IMR-90 (cell line): ENCODE data around the gene CHD2. TPM values are rescaled to one million over a fixed set of nuclear protein-coding genes. Genes with fewer than 3 reads are reported as not detected.

Experiments used
- ATAC-seq: fragments of 200-7000 bp; cut with Tn5 transposase; 2 replicates; pipeline ENCODE4 v1.9.1; 2020; ENCODE audit warnings: low read depth, mild to moderate bottlenecking, moderate library complexity
- BruUV-seq: library from RNA; stranded (reverse); fragments of 400-500 nt; replicated peaks from 2 replicates; lab custom pipeline; 2021; lab: Mats Ljungman, UMichigan
- CTCF ChIA-PET: fragments of 300-600 bp; formaldehyde crosslinking; extraction: SDS; loops from one replicate; lab custom pipeline; 2021; ENCODE audit warnings: antibody characterized with exemption; lab: Yijun Ruan, JAX
- POLR2A ChIA-PET: fragments of 300-600 bp; sonication (Branson Sonifier 250); formaldehyde crosslinking; loops from one replicate; lab custom pipeline; 2022; ENCODE audit warnings: antibody characterized with exemption; ENCODE audit not compliant: unreplicated experiment; lab: Charles Lee
- DNase-seq: peaks from one replicate; pipeline ENCODE4 v3.0.0; 2013
- H2AFZ ChIP-seq: replicated peaks from 2 replicates; pipeline ENCODE3; 2013; ENCODE audit warnings: low read length, mild to moderate bottlenecking; ENCODE audit not compliant: poor library complexity
- H2AK5ac ChIP-seq: 2 replicates; pipeline ENCODE4 v1.6.1; 2013; ENCODE audit warnings: low read depth, low read length, inconsistent platforms
- H2AK9ac ChIP-seq: replicated peaks from 2 replicates; pipeline ENCODE3; 2013; ENCODE audit warnings: mild to moderate bottlenecking, low read depth, low read length, moderate library complexity; ENCODE audit not compliant: poor library complexity
- H2BK120ac ChIP-seq: 2 replicates; pipeline ENCODE4 v1.6.1; 2013; ENCODE audit warnings: low read depth, low read length, inconsistent platforms
- H2BK15ac ChIP-seq: 3 replicates; pipeline ENCODE4 v1.6.1; 2013; ENCODE audit warnings: low read depth, low read length, inconsistent platforms
- H2BK20ac ChIP-seq: 2 replicates; pipeline ENCODE4 v1.6.1; 2013; ENCODE audit warnings: low read depth, mild to moderate bottlenecking, inconsistent platforms, low read length, moderate library complexity
- H2BK5ac ChIP-seq: 2 replicates; pipeline ENCODE4 v1.6.1; 2013; ENCODE audit warnings: mild to moderate bottlenecking, low read depth, low read length, inconsistent platforms; ENCODE audit not compliant: poor library complexity, severe bottlenecking
- H3K14ac ChIP-seq: replicated peaks from 2 replicates; pipeline ENCODE4 v1.6.1; 2013; ENCODE audit warnings: low read depth, low read length, inconsistent platforms
- H3K18ac ChIP-seq: 2 replicates; pipeline ENCODE4 v1.6.1; 2013; ENCODE audit warnings: low read depth, low read length, control low read depth
- H3K23ac ChIP-seq: 2 replicates; pipeline ENCODE4 v1.6.1; 2013; ENCODE audit warnings: low read depth, low read length, inconsistent platforms
- H3K27ac ChIP-seq: 2 replicates; pipeline ENCODE4 v1.5.1; 2013; ENCODE audit warnings: mild to moderate bottlenecking, control low read depth, low read length; ENCODE audit not compliant: insufficient read depth
- H3K27me3 ChIP-seq: 2 replicates; pipeline ENCODE4 v1.6.1; 2013; ENCODE audit warnings: low read length; ENCODE audit not compliant: control insufficient read depth, insufficient read depth
- H3K36me3 ChIP-seq: 2 replicates; pipeline ENCODE4 v1.6.1; 2013; ENCODE audit warnings: low read length, mixed read lengths; ENCODE audit not compliant: control insufficient read depth, insufficient read depth
- H3K4ac ChIP-seq: 2 replicates; pipeline ENCODE4 v1.6.1; 2013; ENCODE audit warnings: low read depth, low read length, inconsistent platforms
- H3K4me1 ChIP-seq: 2 replicates; pipeline ENCODE4 v1.6.1; 2013; ENCODE audit warnings: low read length, mixed read lengths; ENCODE audit not compliant: control insufficient read depth, insufficient read depth
- H3K4me2 ChIP-seq: 2 replicates; pipeline ENCODE4 v1.6.1; 2013; ENCODE audit warnings: low read depth, mild to moderate bottlenecking, control low read depth, low read length, moderate library complexity
- H3K4me3 ChIP-seq: 2 replicates; pipeline ENCODE4 v1.5.1; 2013; ENCODE audit warnings: low read depth, mild to moderate bottlenecking, control low read depth, low read length, moderate library complexity; ENCODE audit not compliant: insufficient read depth
- H3K56ac ChIP-seq: 2 replicates; pipeline ENCODE4 v1.6.1; 2013; ENCODE audit warnings: low read length, inconsistent platforms; ENCODE audit not compliant: insufficient read depth; ENCODE audit errors: extremely low read depth
- H3K79me1 ChIP-seq, 2 experiments: 2 replicates each; pipeline ENCODE4 v1.6.1; 2013; ENCODE audit warnings: low read length in 2 of 2, inconsistent platforms in 1 of 2, low read depth in 1 of 2
- H3K9ac ChIP-seq: 2 replicates; pipeline ENCODE4 v1.6.1; 2013; ENCODE audit warnings: low read depth, low read length, control low read depth
- H3K9me1 ChIP-seq: 2 replicates; pipeline ENCODE4 v1.6.1; 2013; ENCODE audit warnings: low read length, inconsistent platforms; ENCODE audit not compliant: insufficient read depth
- H3K9me3 ChIP-seq: 2 replicates; pipeline ENCODE4 v1.6.1; 2013; ENCODE audit warnings: low read length; ENCODE audit not compliant: control insufficient read depth, insufficient read depth
- H4K20me1 ChIP-seq: 2 replicates; pipeline ENCODE4 v1.6.1; 2013; ENCODE audit warnings: low read length, inconsistent platforms; ENCODE audit not compliant: insufficient read depth
- H4K5ac ChIP-seq: 2 replicates; pipeline ENCODE4 v1.6.1; 2013; ENCODE audit warnings: mild to moderate bottlenecking, low read depth, low read length, control low read depth
- H4K8ac ChIP-seq, 2 experiments: 2 replicates each; pipeline ENCODE4 v1.6.1; 2013; ENCODE audit warnings: low read depth in 2 of 2, low read length in 2 of 2, control low read depth in 1 of 2, inconsistent platforms in 1 of 2
- H4K91ac ChIP-seq: 2 replicates; pipeline ENCODE4 v1.6.1; 2013; ENCODE audit warnings: low read depth, low read length, inconsistent platforms; ENCODE audit not compliant: insufficient read depth
- BHLHE40 ChIP-seq: fragments of 150-350 bp; IDR thresholded peaks from 2 replicates; pipeline ENCODE4 v1.6.1; 2016; ENCODE audit warnings: mild to moderate bottlenecking, low read depth, low read length
- CEBPB ChIP-seq: IDR thresholded peaks from 2 replicates; pipeline ENCODE4 v1.6.1; 2012; ENCODE audit warnings: low read depth, low read length, improper control_type of control experiment
- CHD1 ChIP-seq: IDR thresholded peaks from 2 replicates; pipeline ENCODE4 v1.6.1; 2012; ENCODE audit warnings: low read depth, low read length, improper control_type of control experiment
- CTCF ChIP-seq: conservative IDR thresholded peaks from 2 replicates; pipeline ENCODE4 v1.5.1; 2012; ENCODE audit warnings: mild to moderate bottlenecking, low read depth, low read length, improper control_type of control experiment
- ELK1 ChIP-seq: fragments of 150-350 bp; IDR thresholded peaks from 2 replicates; pipeline ENCODE4 v1.6.1; 2016; ENCODE audit warnings: low read depth, mild to moderate bottlenecking, low read length, moderate library complexity, borderline replicate concordance
- FOS ChIP-seq: fragments of 150-350 bp; IDR thresholded peaks from 2 replicates; pipeline ENCODE4 v1.6.1; 2016; ENCODE audit warnings: low read depth, low read length
- MAFK ChIP-seq: IDR thresholded peaks from 2 replicates; pipeline ENCODE4 v1.6.1; 2012; ENCODE audit warnings: low read depth, low read length, improper control_type of control experiment
- MAZ ChIP-seq: IDR thresholded peaks from 2 replicates; pipeline ENCODE4 v1.6.1; 2012; ENCODE audit warnings: low read depth, mild to moderate bottlenecking, low read length, improper control_type of control experiment, moderate library complexity, borderline replicate concordance
- MXI1 ChIP-seq: IDR thresholded peaks from 2 replicates; pipeline ENCODE4 v1.6.1; 2012; ENCODE audit warnings: low read depth, mild to moderate bottlenecking, low read length, moderate library complexity, borderline replicate concordance
- NFE2L2 ChIP-seq: fragments of 150-350 bp; IDR thresholded peaks from 2 replicates; pipeline ENCODE4 v1.6.1; 2016; ENCODE audit warnings: low read depth, mild to moderate bottlenecking, low read length
- POLR2A ChIP-seq: IDR thresholded peaks from 2 replicates; pipeline ENCODE4 v1.6.1; 2012; ENCODE audit warnings: mild to moderate bottlenecking, low read depth, low read length
- RAD21 ChIP-seq: IDR thresholded peaks from 2 replicates; pipeline ENCODE4 v1.6.1; 2012; ENCODE audit warnings: low read length, improper control_type of control experiment
- RCOR1 ChIP-seq: IDR thresholded peaks from 2 replicates; pipeline ENCODE4 v1.6.1; 2012; ENCODE audit warnings: mild to moderate bottlenecking, low read length, improper control_type of control experiment; ENCODE audit not compliant: insufficient replicate concordance
- RFX5 ChIP-seq: IDR thresholded peaks from 2 replicates; pipeline ENCODE4 v1.8.0; 2012; ENCODE audit warnings: low read depth, mild to moderate bottlenecking, low read length, moderate library complexity
- SMC3 ChIP-seq: fragments of 150-350 bp; IDR thresholded peaks from 2 replicates; pipeline ENCODE4 v1.6.1; 2016; ENCODE audit warnings: low read depth, mild to moderate bottlenecking, antibody characterized with exemption, low read length, moderate library complexity
- USF2 ChIP-seq: fragments of 150-350 bp; IDR thresholded peaks from 2 replicates; pipeline ENCODE4 v1.6.1; 2017; ENCODE audit warnings: mild to moderate bottlenecking, antibody characterized with exemption, low read length, low read depth
- WGBS, 2 experiments: methylation state at CpG; one replicate each; pipeline versions ENCODE4 v1.1.5 to v1.1.7; 2013; ENCODE audit warnings: missing lambda C conversion rate in 2 of 2; ENCODE audit not compliant: insufficient read length in 1 of 2; ENCODE audit errors: extremely low coverage in 2 of 2; 5-methylcytosine and 5-hydroxymethylcytosine counted together
- dilution Hi-C: fragments of 300-500 bp; cut with HindIII; formaldehyde crosslinking; loops from one replicate; pipeline ENCODE4 v1.14.3; 2018; ENCODE audit warnings: low sequenced_read_pairs; ENCODE audit not compliant: unreplicated experiment
- in situ Hi-C: fragments of 300-500 bp; cut with MboI; formaldehyde crosslinking; loops from 3 replicates; pipeline ENCODE4 v1.14.3; 2019; ENCODE audit warnings: low sequenced_read_pairs, inconsistent platforms, mixed read lengths
- intact Hi-C: fragments of 100-400 bp; cut with micrococcal nuclease; formaldehyde crosslinking; loops from 2 replicates; pipeline ENCODE4 v1.10.0; 2022
- polyA plus RNA-seq, 3 experiments: library from polyadenylated mRNA; depleted of rRNA; stranded (reverse); fragments of >200 nt; gene quantifications; 2 replicates each; pipeline ENCODE4 v1.2.3, GENCODE V29; 2012; ENCODE audit warnings: low replicate concordance in 1 of 3
- total RNA-seq: library from RNA; depleted of rRNA; stranded (reverse); fragments of >200 nt; gene quantifications from 2 replicates; pipeline ENCODE4 v1.2.3, GENCODE V29; 2012

Gene CHD2
- total and polyA plus RNA-seq, 2 of the 4 experiments (the other 2 are of a cell fraction) = 44.9 to 64.7 TPM

GRCh38 chr15:93068581-93069199 is 168.6 kb downstream of the CHD2 start:
- Histone ChIP-seq H4K91ac (no peak overlapping the region), H3K23ac (no peak overlapping the region), H3K27me3 (peaks cover 38% of the 10 kb centered on the region), H3K9me1 (no peaks in the 10 kb centered on the region), H4K5ac (no peak overlapping the region), H2BK15ac (no peak overlapping the region), H4K20me1 (no peaks in the 10 kb centered on the region), H3K79me1 (no peaks in the 10 kb centered on the region), H3K4me2 (no peak overlapping the region), H2AFZ (no peak overlapping the region), H2AK5ac (no peak overlapping the region), H3K14ac (no peak overlapping the region), H3K27ac (no peak overlapping the region), H4K8ac (no peak overlapping the region), H2BK120ac (no peak overlapping the region), H2AK9ac (no peak overlapping the region), H3K4ac (no peak overlapping the region), H3K9me3 (no peaks in the 10 kb centered on the region), H3K56ac (no peak overlapping the region), H3K18ac (no peak overlapping the region), H3K4me1 (no peaks in the 10 kb centered on the region; the same call in 1 of the 2 replicates), H2BK20ac (no peak overlapping the region), H3K36me3 (no peaks in the 10 kb centered on the region), H2BK5ac (no peak overlapping the region), H3K9ac (no peak overlapping the region), H3K4me3 (no peak overlapping the region)
- CTCF ChIA-PET = no interaction called here
- POLR2A ChIA-PET = no interaction called here
- intact Hi-C loops = no loop called here
- no CpG with 5 or more reads among the region's 6 CpGs for WGBS, 2 experiments
- dilution Hi-C loops = no loop called here
- in situ Hi-C loops = no loop called here
- TF ChIP-seq BHLHE40 = no peak
- no peak for TF ChIP-seq RFX5
- no peak for TF ChIP-seq SMC3
- no peak for TF ChIP-seq RAD21
- TF ChIP-seq MXI1 = no peak
- TF ChIP-seq CTCF = no peak
- TF ChIP-seq FOS = no peak
- no peak for TF ChIP-seq CEBPB
- no peak for TF ChIP-seq NFE2L2
- no peak for TF ChIP-seq ELK1
- no peak for TF ChIP-seq MAZ
- TF ChIP-seq CHD1 = no peak
- TF ChIP-seq RCOR1 = no peak
- TF ChIP-seq USF2 = no peak
- no peak for TF ChIP-seq MAFK
- TF ChIP-seq POLR2A = no peak
- no peak for DNase-seq
- ATAC-seq = no peak
- BruUV-seq = no TSS peak
